ENCODE measurements around the gene KIF7.

Gene KIF7

GRCh38 chr15:89668171-89668570 lies 12.9 kb upstream of the KIF7 start:
- no peak for TF ChIP-seq CTCF (IDR thresholded peaks at IDR 0.05; ENCODE audit: low read depth, low read length)
- DNase-seq (ENCODE audit: extremely low read depth, low read depth) = no peak

GRCh38 chr15:89667706-89667960 lies 12.4 kb upstream of the KIF7 start:
- no peak for DNase-seq (ENCODE audit: extremely low read depth, low read depth)
- no peak for TF ChIP-seq CTCF (IDR thresholded peaks at IDR 0.05; ENCODE audit: low read depth, low read length)

GRCh38 chr15:89666858-89667705 lies 11.8 kb upstream of the KIF7 start:
- no peak for DNase-seq (ENCODE audit: extremely low read depth, low read depth)
- no peak for TF ChIP-seq CTCF (IDR thresholded peaks at IDR 0.05; ENCODE audit: low read depth, low read length)

DNA sequence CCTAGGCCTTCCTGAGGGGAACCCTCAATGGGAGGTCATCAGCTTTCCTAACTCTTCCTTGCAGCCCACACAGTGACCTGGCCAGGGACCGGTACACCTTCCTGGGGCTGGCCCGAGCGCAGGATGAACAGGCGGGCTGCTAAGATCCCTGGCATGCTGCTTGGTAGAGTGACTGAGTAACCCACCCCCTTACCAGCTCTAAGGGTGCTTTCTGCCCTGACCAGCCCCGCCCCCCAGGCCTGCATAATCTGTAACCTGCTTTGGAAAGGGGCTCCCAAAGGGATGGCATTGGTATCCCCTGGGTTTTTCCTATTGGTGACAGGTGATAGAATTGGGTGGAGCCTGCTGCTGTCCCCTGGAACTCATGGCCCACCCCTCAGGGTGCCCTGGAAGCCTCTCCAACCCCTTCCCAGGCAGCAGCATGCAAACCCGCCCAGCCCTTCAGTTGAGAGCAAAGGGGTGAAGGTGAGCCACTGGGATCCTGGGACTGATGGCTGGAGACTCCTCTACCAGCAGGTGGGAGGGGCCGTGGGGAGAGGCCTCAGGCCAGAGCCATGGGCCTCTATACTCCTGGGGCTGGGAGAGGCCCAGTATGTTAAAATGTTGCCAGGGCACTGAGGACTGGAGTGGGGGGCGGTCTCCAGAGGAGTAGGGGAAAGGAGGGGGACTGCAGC lies 11.1 kb upstream of the KIF7 start:
- TF ChIP-seq CTCF (IDR thresholded peaks at IDR 0.05; ENCODE audit: low read depth, low read length) = no peak
- no peak for DNase-seq (ENCODE audit: extremely low read depth, low read depth)

GRCh38 chr15:89665449-89666181 lies 10.3 kb upstream of the KIF7 start:
- no peak for DNase-seq (ENCODE audit: extremely low read depth, low read depth)
- TF ChIP-seq CTCF (IDR thresholded peaks at IDR 0.05; ENCODE audit: low read depth, low read length) = no peak

DNA sequence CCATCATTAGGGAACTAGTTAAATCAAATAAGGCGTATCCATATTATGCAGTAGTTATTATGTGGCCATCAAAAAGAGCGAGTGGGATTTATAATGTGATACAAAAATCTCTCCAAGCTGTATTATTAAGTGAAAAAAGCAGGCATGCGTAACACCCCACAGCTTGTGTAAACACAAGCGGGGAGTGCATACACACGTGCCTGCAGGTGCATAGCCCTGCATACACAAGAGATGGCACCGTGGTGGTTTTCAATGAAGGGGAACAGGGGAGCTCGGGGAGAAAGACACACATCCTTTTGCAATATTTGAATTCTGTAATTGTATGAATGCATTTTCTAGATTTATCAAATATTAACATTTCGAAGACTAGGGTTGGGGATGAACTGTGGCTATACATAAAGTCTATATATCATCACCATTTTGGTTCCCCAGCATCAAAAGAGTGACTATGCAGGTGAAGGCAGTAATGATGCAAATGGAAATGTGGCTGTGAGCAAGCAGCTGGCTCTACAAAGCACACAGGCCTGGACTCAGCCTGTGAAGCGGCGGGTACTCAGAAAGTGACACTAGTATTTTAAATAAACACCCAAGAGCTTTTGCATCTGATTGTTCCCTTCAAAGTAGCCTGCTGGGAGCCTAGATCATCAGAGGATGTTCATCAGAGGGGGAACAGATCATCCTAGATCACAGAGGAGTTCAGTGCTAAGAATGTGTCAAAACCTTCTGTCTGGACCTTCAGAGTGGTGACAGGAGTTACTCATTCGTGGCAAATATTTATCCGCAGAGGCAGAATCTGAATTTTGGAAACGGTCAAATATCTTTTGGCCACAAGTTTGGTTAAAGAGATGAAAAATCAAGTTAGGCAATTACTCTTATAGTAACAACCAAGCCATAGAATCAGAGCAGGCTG lies 9.4 kb upstream of the KIF7 start:
- TF ChIP-seq CTCF (IDR thresholded peaks at IDR 0.05; ENCODE audit: low read depth, low read length) = no peak
- no peak for DNase-seq (ENCODE audit: extremely low read depth, low read depth)
